Keratinocyte (primary cell): Measurements from ENCODE around the gene TAPT1.
"Not testable (repeated sequence)": the region's sequence is repeated elsewhere in the genome, so short reads cannot be mapped to it uniquely, and the experiment has no call there.

Experiments used
- EZH2 ChIP-seq: IDR thresholded peaks from one replicate; pipeline ENCODE4 v1.6.1; 2012; ENCODE audit warnings: inconsistent platforms, mild to moderate bottlenecking, low read length, moderate library complexity
- TF ChIP-seq, protein P1 (sequence below), 3 experiments: IDR thresholded peaks in 1 of 3; conservative IDR thresholded peaks in 1 of 3; optimal IDR thresholded peaks in 1 of 3; 2 replicates in 2 of 3; 3 replicates in 1 of 3; pipeline versions ENCODE3 to v1.5.1; 2011; ENCODE audit warnings: low read length in 3 of 3, mild to moderate bottlenecking in 3 of 3, moderate library complexity in 2 of 3, control low read depth in 1 of 3, inconsistent platforms in 1 of 3; ENCODE audit not compliant: insufficient read depth in 2 of 3; ENCODE audit errors: extremely low read depth in 1 of 3

GRCh38 chr4:16269742-16270453, 43.6 kb upstream of the TAPT1 start:
- TF ChIP-seq, protein P1, sequence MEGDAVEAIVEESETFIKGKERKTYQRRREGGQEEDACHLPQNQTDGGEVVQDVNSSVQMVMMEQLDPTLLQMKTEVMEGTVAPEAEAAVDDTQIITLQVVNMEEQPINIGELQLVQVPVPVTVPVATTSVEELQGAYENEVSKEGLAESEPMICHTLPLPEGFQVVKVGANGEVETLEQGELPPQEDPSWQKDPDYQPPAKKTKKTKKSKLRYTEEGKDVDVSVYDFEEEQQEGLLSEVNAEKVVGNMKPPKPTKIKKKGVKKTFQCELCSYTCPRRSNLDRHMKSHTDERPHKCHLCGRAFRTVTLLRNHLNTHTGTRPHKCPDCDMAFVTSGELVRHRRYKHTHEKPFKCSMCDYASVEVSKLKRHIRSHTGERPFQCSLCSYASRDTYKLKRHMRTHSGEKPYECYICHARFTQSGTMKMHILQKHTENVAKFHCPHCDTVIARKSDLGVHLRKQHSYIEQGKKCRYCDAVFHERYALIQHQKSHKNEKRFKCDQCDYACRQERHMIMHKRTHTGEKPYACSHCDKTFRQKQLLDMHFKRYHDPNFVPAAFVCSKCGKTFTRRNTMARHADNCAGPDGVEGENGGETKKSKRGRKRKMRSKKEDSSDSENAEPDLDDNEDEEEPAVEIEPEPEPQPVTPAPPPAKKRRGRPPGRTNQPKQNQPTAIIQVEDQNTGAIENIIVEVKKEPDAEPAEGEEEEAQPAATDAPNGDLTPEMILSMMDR (optimal IDR thresholded peaks at IDR 0.05 in 1 of 3, IDR thresholded peaks at IDR 0.05 in 1 of 3, conservative IDR thresholded peaks at IDR 0.05 in 1 of 3; ENCODE audit: extremely low read depth in 1 of 3, insufficient read depth in 2 of 3, low read length in 3 of 3) = not testable (repeated sequence)
- TF ChIP-seq EZH2 = not testable (repeated sequence)
